GM10266 (cell line): ENCODE measurements around the gene DDX51.
"Not testable (repeated sequence)": the region's sequence is repeated elsewhere in the genome, so short reads cannot be mapped to it uniquely, and the experiment has no call there.

Experiments used
- DNase-seq: peaks from one replicate; pipeline ENCODE4 v3.0.0; 2012; ENCODE audit errors: extremely low spot score
- TF ChIP-seq, protein P1 (sequence below): IDR thresholded peaks from 2 replicates; pipeline ENCODE4 v1.5.1; 2012; ENCODE audit warnings: mild to moderate bottlenecking, low read depth; ENCODE audit not compliant: control insufficient read depth, insufficient read depth; ENCODE audit errors: missing control alignments

DDX51 gene

GRCh38 chr12:132140501-132140900 is 3.6 kb downstream of the DDX51 start:
- DNase-seq: no peak
- TF ChIP-seq, protein P1, sequence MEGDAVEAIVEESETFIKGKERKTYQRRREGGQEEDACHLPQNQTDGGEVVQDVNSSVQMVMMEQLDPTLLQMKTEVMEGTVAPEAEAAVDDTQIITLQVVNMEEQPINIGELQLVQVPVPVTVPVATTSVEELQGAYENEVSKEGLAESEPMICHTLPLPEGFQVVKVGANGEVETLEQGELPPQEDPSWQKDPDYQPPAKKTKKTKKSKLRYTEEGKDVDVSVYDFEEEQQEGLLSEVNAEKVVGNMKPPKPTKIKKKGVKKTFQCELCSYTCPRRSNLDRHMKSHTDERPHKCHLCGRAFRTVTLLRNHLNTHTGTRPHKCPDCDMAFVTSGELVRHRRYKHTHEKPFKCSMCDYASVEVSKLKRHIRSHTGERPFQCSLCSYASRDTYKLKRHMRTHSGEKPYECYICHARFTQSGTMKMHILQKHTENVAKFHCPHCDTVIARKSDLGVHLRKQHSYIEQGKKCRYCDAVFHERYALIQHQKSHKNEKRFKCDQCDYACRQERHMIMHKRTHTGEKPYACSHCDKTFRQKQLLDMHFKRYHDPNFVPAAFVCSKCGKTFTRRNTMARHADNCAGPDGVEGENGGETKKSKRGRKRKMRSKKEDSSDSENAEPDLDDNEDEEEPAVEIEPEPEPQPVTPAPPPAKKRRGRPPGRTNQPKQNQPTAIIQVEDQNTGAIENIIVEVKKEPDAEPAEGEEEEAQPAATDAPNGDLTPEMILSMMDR: no peak

DNA sequence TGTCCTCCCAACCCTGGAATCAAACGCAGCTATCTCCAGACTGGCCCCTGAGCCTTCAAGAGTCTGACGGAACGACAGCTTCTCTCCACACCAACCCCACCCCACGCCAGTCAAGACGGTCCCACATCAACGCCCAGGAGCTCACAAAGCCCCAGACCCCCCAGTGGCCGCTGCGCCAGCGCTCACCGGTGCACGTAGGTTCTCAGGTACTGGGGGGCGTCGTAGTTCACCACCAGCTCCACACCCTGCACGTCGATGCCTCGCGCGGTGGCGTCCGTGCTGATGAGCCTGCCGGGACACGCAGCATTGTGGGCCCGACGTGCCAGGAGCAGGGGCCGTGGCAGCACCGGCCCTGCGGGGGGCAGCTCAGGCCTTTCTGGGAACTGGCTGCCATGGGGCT is 4.2 kb downstream of the DDX51 start:
- DNase-seq: no peak
- TF ChIP-seq, protein P1: no peak

DNA sequence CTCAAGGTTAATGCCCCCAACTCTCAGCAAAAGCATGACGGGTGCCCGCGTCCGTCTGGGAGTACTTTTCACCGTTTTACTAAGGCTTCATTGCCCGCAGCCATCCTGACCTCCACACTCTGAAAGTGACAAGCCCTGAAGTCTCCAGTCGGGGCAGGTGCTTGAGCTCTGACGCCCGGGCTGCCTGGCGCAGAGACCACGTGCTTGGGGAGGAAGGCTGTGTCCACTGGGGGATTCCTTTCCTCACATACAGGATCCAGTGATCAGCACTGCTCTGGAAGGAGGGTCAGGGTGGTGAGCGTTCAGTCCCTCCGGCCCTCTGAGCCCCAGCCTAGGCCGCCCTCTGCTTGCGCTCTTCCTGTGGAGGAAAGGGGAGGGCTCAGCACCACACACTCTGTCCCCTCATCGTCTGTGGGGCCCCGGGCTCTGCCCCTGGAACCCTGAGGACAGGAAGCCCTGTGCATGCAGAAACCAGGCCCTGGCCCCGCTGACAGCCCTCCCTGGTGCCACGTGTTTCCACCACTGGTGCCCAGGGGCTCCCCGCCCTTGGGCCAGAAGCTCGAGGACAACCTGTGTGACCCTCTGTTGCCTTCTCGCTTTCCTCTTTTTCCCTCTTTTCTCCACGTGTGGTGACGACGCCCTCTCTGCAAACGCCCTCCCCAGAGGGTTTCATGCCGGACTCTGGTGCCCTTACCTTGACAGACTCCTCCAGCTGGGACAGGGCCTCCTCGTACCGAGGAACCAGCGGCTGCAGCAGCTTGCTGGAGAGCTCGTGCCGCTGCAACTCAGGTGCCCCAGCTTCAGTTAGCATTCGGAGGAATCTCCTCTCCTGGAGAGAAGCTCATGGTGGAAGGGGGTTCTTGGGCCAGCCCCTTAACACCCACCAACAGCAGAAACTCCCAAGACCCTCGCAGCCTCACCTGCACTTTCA is 4.9 kb downstream of the DDX51 start:
- DNase-seq: no peak
- TF ChIP-seq, protein P1: no peak

DNA sequence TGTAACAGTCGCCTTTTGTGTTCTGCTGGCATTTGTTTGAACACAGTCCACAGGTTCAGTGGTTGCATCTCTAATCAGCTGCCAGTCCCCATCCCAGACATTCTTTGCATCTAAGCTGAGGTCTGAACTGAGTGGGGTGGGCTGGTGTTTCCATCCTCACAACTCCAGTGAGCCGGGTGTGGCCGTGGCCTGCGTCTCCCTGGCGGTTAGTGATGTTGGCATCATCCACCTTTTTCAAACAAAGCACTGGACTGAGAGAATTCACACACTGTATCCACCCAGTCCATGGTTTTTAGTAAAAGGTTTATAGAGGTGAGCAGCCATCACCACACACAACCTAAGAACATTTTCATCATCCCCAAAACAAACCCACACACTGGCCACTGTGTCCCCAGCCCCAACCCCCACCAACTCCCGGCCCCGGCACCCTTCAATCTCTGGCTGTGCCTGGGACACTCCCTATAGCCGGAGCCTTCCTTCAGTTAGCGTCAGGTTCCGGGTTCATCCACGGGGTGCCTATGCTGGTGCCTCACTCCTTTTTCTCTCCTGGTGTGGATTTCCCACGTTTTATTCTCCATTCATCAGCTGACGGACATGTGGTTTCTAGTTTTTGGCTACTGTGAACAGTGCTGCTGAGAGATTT is 6.5 kb downstream of the DDX51 start:
- TF ChIP-seq, protein P1: no peak
- DNase-seq: no peak

DNA sequence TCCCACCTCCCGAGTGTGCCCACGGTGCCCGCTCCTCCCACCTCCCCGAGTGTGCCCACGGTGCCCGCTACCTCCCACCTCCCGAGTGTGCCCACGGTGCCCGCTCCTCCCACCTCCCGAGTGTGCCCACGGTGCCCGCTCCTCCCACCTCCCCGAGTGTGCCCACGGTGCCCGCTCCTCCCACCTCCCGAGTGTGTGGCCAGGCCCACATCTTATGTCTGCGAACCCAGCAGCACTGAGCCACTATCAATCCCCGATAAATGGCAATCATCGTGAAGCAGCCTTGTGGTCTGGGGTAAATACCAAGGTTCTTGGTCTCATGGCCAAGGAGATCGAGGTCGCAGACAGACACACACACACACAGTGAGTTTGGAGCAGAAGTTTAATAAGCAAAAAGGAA is 7.9 kb downstream of the DDX51 start:
- DNase-seq: not testable (repeated sequence)

DNA sequence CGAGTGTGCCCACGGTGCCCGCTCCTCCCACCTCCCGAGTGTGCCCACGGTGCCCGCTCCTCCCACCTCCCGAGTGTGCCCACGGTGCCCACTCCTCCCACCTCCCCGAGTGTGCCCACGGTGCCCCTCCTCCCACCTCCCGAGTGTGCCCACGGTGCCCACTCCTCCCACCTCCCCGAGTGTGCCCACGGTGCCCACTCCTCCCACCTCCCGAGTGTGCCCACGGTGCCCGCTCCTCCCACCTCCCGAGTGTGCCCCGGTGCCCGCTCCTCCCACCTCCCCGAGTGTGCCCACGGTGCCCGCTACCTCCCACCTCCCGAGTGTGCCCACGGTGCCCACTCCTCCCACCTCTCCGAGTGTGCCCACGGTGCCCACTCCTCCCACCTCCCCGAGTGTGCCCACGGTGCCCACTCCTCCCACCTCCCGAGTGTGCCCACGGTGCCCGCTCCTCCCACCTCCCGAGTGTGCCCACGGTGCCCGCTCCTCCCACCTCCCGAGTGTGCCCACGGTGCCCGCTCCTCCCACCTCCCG is 9.4 kb downstream of the DDX51 start:
- not testable (repeated sequence) for DNase-seq

DNA sequence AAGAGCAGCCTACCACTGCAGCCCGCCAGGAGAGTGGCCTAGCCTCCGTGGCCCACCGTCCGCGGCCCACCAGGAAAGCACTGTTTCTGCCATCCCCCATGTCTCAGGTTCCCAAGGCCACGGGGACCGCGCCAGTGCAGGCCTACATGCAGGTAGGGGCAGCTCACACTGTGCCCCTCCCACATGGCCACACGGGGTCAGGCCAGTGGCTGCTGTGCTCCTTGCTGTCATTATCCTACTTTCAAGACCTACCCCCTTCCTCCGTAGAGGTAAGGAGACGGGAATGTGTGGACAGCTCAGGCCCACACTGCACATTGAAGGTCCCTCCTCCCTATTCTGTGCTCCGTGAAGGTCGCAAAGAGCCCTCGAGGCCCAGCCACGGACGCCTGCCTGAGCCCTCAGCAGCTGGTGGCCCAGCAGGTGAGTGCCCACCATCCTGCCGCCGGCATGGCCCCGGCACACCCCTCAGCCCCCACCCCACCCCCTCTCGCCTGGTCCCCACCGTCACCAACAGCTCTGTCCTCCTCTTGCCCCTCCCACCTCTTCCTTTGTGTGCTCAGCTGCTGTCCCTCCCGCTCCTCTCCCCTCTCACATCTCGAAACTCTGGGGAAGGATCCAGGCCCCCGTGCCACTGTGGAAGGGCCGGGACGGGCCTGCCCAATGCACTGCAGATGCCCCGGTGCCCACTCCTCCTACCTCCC is 10.0 kb downstream of the DDX51 start:
- no peak for DNase-seq
- TF ChIP-seq, protein P1: no peak
